Measurements from ENCODE around the gene DCDC2. TPM values are rescaled to one million over a fixed set of nuclear protein-coding genes. Genes with fewer than 3 reads are reported as not detected.

DCDC2 gene
- 84.9 TPM for total RNA-seq

DNA sequence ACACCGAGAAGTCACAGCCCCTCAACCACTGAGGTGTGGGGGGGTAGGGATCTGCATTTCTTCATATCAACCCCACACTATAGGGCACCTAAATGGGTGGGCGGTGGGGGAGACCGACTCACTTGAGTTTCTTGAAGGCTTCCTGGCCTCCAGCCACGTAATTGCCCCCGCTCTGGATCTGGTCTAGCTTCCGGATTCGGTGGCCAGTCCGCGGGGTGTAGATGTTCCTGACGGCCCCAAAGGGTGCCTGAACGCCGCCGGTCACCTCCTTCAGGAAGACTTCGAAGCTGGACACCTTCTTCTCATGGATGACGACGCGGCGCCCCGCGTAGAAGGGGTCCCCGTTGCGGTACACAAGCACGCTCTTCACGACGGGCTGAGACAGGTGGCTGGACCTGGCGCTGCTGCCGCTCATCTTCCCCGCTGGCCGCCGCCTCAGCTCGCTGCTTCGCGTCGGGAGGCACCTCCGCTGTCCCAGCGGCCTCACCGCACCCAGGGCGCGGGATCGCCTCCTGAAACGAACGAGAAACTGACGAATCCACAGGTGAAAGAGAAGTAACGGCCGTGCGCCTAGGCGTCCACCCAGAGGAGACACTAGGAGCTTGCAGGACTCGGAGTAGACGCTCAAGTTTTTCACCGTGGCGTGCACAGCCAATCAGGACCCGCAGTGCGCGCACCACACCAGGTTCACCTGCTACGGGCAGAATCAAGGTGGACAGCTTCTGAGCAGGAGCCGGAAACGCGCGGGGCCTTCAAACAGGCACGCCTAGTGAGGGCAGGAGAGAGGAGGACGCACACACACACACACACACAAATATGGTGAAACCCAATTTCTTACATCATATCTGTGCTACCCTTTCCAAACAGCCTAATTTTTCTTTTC, at the start of gene DCDC2:
Gene DCDC2, minus strand, starts transcription at position 724 of the 883 bp plus-strand sequence. Its CDS starts 309 bp downstream, at position 415.

DNA sequence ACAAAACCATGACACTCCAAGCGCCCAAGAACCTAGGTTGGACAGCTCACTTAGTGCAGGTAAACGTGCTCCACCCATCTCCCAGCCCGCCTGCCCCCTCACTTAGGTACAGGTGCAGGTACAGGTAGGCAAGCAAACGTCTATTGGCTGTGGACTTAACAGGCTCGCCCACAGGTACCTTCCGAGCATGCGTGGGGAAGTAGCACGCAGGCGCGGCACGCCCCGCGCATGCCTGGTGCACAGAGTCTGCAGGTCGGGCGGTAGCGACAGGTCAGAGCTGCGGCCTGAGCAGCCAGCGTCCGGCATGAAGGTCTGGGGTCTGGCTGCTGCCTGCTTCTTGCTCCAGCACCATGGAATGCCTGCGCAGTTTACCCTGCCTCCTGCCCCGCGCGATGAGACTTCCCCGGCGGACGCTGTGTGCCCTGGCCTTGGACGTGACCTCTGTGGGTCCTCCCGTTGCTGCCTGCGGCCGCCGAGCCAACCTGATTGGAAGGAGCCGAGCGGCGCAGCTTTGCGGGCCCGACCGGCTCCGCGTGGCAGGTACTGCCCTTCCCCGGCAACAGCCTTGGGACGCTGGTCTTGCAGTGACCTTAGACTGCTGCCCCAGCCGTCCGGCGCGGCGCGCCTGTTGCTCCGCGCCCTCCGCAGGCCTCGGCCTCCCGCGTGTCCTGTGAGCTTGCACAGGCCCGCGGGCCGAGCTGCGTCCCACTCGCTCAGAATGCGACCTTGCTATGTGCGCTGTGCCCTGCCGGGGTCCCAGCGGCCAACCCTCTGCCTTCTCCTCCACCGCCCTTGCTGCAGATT, 45.0 kb upstream of the DCDC2 start, which contains the start of gene MRS2:
Gene MRS2, plus strand, starts transcription at position 240 of the 804 bp plus-strand sequence. Its CDS starts 111 bp downstream, at position 351.

DNA sequence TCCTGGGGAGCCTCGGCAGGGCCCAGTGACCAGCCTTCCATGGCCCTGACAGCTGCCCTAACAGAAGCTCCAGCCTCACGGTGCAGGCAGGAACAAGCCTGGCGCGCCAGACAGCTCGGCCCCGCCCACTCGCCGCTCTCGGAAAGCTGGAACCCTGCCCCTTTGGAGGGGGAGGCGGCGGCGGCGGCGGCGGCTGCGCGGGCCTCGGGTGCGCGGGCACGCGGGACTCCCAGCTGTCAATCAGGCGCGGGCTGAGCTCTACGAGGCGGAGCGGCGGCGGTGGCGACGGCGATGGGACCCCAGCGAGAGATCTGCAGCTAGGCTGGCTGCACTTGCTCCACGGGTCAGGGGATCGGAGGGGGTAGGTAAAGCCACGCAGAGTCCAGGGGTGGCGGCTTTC, 231.9 kb downstream of the DCDC2 start, which contains the start of gene NRSN1:
Gene NRSN1, plus strand, starts transcription at position 236 of the 400 bp plus-strand sequence. CDS start 8,113 bp downstream, outside the sequence.

Small RNAs within 50 kb of the gene (small RNA-seq; reads per million reads assigned to genes)
- gene RF00218 (ENCODE audit: low replicate concordance) (0.19 reads per million), gene RNU6-391P (ENCODE audit: low replicate concordance) (not detected)

Other genes starting within 250 kb of the DCDC2 start
- gene NRSN1, start 231.8 kb downstream of the DCDC2 start, total RNA-seq, result 0.12 TPM
- 28.6 TPM for gene MRS2, start 44.9 kb upstream of the DCDC2 start, total RNA-seq
- gene GPLD1, start 131.5 kb upstream of the DCDC2 start, total RNA-seq, result 3.9 TPM
- gene ALDH5A1, start 136.9 kb upstream of the DCDC2 start, total RNA-seq, result 21.0 TPM

Data from metanephros (tissue), 2 donors.